NCI-H1092 treated with DMSO at 0.1 percent for 48 hours (cell line): ENCODE measurements around the gene DACH1.

Experiments
- DNase-seq: peaks from one replicate; lab custom pipeline; 2025; lab: John Stamatoyannopoulos, UW

Gene DACH1

DNA sequence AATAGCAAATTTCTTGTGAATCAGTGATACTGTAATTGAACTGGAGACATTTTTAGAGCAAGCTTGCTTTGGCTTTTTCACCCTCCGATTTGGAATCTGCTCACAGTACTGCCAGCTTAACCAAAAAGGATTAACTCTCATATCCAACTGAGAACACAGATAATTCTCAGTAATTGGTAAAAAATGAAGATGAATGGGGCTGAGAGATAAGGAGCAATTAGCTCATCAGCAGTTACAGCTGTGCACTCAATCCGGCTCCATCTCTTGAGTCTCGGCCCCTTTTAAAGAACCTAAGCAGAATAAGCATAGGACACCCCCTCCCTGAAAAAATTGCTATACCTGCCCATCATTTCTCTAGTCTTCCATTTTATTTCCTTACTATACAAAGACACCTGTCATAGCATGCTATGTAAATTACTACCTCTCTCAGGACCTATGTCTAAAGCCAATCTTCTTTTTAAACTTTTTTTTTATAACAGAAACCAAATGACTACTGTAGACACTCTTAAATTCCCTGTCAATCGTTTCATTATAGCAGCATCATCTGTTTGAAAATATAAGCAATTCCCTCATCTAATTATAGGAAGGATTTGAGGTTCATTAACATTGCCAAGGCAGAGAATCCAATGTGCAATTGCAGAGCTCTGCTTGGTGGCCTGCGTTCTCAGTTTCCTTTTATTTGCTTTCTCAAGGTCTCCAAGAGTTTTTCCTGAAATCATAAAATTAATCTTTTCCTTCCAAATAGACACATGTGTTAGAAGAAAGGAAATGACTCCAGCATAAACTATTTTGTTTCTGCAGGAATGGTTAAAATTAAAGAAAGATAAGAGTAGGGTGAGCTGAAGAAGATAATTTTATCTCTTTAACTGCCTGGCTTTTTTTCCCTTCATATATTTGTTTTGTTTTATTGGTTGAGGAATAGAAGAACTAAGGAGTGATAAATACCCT is 242.1 kb downstream of the DACH1 start:
- DNase-seq = peak; percentile 41

- DNase-seq = peak; percentile 99
Measured at GRCh38 chr13:71621174-71622124, 245.6 kb downstream of the DACH1 start.

GRCh38 chr13:71619096-71619495 is 247.9 kb downstream of the DACH1 start:
- DNase-seq = peak; percentile 45

- DNase-seq = peak; percentile 41
Measured at GRCh38 chr13:71618159-71618558, 248.8 kb downstream of the DACH1 start.

- no peak for DNase-seq
Measured at GRCh38 chr13:71617265-71617664, 249.7 kb downstream of the DACH1 start.

- DNase-seq = no peak
Measured at GRCh38 chr13:71613066-71613745, 253.8 kb downstream of the DACH1 start.

DNA sequence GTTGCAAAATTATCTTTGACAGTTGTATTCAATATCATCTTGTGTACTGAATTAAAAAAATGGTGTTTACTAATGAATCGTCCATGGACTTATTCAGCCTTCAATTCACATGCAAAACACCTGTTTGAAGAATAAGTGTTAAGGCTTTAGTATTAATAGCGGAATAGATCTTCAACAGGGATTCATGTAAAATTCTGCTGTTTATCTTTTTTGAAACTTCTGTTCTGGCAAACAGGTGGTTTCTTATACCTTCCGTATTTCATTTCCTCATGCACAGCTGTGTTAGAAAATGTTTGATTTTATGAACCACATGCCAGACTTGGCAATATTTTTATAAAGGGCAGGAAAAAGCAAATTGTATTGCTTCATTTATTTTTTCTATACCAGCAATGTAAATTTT is 255.7 kb downstream of the DACH1 start:
- DNase-seq = no peak

GRCh38 chr13:71610876-71611275 is 256.1 kb downstream of the DACH1 start:
- peak; percentile 25 for DNase-seq

DNA sequence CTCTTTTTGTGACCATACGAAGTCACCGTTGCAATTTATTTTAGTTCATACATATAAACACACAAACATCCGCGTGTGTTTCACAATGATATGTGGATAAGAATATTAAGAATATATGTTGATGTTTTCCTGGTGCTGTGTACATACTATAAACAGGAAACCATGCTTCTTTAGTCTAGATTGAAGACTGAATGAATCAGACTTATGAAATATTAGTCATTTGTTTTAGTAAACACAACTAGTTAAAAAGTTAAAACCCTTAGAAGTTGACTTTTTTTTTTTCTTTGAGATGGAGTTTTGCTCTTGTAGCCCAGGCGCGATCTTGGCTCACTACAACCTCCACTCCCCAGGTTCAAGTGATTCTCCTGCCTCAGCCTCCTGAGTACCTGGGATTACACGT is 257.7 kb downstream of the DACH1 start:
- DNase-seq = no peak

DNA sequence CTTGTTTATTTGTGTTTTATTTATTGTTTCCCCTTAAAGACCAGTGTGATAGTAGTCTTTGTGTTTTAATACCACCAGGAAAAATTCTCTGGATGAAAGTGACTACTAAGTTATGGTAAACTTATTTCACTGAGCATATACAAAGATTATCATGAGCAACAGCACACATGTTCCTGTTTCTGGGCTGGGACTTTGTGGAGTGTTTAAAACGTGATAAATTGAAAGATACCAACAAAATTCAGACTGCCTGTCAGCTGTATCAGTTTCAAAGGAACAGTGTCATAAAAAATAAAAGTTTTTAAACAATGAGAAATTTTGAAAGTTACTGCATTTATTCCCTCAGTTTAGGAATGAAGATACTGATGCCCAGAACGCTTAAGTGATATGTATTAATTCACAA is 259.4 kb downstream of the DACH1 start:
- DNase-seq = no peak

- DNase-seq = no peak
Measured at GRCh38 chr13:71606818-71607217, 260.2 kb downstream of the DACH1 start.

GRCh38 chr13:71605744-71606143 is 261.3 kb downstream of the DACH1 start:
- no peak for DNase-seq

GRCh38 chr13:71603255-71603654 is 263.7 kb downstream of the DACH1 start:
- no peak for DNase-seq

DNA sequence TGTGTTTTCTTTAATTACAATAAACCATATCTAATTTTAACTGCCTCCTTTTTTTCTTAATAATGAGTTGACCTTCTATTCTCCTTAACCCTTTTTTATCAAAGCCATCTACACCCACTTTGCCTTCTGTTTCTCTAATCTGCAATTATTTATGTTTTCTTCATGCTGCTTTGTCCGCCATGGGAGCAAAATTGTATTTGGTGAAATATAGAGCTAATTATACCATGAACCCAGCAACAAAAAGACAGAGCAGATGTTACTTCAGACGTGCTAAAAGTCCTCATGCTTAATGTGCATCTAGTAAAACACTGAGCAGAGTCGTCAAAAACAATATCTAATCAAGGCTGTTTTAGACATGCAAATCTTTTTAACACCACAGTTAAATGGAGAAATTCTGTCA is 264.7 kb downstream of the DACH1 start:
- peak; percentile 80 for DNase-seq

DNA sequence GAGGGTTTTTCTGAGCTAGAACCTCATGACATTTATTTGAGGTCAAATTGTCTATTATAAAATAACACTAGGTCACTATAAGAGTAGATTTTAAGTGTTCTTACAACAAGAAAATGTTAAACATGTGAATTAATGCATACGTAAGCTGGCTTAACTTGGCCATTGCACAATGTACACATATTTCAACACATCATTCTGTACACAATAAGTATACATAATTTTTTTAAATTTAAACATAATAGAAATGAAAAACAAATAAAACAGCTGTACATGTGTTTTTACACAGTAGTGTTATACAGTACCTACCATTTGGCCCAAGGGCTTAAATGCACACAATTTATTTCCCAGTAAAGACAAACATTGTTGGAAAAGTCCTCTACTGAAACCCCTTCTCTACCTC is 269.9 kb downstream of the DACH1 start:
- DNase-seq = no peak

- no peak for DNase-seq
Measured at GRCh38 chr13:71596116-71596515, 270.9 kb downstream of the DACH1 start.

- DNase-seq = no peak
Measured at GRCh38 chr13:71593566-71593965, 273.4 kb downstream of the DACH1 start.

DNA sequence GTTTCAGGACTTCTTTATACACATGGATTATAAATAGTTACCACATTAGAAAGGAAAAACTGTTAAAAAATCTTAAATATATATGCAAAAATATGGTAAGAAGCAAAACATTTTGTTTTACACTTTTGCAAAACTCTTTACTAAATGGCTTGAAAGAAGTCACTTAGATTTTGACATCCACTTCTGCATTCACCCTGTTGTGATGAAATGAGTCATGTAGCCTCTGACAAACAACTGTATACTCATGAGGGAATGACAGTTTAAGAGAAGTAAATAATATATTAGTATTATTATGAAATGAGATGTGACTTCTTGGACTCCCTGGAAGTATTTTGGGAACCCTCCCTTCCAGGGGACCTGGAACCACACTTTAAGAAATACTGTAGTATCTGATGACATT is 275.6 kb downstream of the DACH1 start:
- DNase-seq = no peak

- no peak for DNase-seq
Measured at GRCh38 chr13:71590654-71591148, 276.3 kb downstream of the DACH1 start.

GRCh38 chr13:71589032-71589431 is 278.0 kb downstream of the DACH1 start:
- peak; percentile 74 for DNase-seq

GRCh38 chr13:71587817-71588216 is 279.2 kb downstream of the DACH1 start:
- DNase-seq = peak; percentile 83

GRCh38 chr13:71587193-71587592 is 279.8 kb downstream of the DACH1 start:
- no peak for DNase-seq
